GM19452 (cell line): ENCODE results near the gene PACSIN2.

ENCODE experiments used
- ATAC-seq: cut with Tn5 transposase; IDR thresholded peaks from one replicate; pipeline ENCODE4 v1.9.1; 2021; ENCODE audit not compliant: unreplicated experiment

PACSIN2 gene

DNA sequence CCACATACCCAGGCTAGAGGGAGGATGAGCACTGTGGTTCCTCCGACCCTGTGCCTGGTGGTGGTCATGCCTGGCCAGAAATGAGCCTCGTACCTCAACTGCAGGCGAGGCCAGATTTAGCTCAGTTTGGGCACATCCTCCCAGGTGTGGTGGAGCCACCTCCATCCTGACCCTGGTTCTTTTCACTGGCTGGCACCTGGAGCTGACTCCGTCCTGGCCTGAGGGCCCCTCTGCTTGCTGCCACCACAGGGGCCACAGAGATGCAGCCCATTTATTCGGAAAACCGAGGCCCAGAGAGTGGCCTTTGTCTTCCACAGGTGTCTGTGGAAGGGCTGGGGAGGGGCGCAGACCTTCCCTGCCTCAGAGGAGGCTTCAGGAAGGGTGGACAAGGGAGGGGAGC is 148.8 kb downstream of the PACSIN2 start:
- no peak for ATAC-seq

DNA sequence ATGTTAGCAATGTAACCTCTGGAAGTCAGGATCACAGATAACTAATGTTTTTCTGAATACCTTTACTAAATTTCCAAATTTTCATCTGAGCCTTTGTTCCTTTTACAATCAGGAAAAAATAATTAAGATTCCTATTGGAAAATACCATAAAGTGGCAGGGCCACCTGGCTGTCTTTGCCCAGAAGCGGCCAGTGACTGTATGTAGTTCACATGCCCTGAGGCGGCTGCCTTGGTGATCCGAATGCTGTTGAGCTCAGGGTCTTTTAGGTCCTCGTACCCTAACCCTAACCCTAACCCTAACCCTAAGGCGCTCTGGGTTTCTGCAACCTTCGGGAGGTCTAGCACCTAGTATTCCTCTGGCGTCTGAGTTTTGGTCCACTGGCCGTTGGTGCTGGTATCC is 149.4 kb downstream of the PACSIN2 start:
- ATAC-seq: no peak

DNA sequence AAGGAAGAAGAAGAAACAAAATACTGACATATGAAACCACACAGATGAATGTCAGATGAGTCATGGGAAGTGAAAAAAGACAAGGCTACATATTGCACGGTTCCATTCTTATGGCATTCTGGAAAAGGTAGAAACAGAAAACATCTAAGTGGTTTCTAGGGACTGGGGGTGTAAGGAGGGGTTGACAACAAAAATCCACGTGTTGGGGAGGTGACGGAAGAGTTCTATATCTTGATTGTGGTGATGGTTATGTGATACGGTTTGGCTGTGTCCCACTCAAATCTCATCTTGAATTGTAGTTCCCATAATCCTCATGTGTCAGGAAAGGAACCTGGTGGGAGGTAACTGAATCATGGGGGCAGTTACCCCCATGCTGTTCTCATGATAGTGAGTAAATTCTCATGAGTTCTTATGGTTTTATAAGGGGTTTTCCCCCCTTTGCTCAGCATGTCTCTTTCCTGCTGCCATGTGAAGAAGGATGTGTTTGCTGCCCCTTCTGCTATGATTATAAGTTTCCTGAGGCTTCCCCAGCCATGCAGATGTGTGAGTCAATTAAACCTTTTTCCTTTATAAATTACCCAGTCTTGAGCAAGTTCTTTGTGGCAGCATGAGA is 151.5 kb downstream of the PACSIN2 start:
- no peak for ATAC-seq

DNA sequence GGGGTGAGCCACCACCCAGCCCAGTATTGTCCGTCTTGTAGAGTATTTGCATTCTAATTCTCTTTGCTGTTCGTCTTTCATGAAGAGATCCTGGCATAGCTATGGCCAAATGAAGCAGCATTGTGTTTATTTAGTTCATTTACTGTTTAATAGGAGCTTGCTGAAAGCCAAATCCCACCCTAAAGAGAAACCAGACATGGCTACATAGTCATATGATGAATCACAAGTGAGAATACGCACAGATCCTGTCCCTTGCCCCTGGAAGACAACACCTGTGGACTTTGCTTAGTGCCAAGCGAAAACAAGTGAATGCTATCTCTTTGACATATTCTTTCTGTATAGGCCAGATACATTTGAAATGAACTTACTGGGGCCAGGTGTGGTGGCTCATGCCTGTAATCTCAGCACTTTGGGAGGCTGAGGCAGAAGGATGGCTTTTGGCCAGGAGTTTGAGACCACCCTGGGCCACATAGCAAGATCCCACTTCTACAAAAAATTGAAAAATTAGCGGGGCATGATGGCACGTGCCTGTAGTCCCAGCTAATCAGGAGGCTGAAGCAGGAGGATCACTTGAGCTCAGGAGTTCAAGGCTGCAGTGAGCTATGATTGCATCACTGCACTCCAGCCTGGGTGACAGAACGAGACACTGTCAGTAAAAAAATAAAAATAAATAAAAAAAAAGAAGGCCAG is 152.8 kb downstream of the PACSIN2 start:
- ATAC-seq: no peak

DNA sequence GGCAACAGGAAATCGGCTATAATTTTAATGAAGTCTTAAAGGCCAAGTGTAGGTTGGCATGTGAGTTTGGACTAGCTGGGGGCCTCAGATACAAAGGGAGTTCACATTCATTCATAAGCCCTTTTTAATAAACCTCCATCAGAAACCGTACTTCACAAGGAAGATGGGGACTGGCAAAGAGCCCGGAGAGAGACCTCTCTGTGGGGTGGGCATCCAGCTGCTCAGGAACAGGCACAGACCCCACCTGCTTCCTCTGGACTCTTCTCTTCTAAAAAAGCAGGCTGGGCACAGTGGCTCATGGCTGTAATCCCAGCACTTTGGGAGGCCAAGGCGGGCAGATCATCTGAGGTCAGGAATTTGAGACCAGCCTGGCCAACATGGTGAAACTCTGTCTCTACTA is 154.0 kb downstream of the PACSIN2 start:
- ATAC-seq: no peak

DNA sequence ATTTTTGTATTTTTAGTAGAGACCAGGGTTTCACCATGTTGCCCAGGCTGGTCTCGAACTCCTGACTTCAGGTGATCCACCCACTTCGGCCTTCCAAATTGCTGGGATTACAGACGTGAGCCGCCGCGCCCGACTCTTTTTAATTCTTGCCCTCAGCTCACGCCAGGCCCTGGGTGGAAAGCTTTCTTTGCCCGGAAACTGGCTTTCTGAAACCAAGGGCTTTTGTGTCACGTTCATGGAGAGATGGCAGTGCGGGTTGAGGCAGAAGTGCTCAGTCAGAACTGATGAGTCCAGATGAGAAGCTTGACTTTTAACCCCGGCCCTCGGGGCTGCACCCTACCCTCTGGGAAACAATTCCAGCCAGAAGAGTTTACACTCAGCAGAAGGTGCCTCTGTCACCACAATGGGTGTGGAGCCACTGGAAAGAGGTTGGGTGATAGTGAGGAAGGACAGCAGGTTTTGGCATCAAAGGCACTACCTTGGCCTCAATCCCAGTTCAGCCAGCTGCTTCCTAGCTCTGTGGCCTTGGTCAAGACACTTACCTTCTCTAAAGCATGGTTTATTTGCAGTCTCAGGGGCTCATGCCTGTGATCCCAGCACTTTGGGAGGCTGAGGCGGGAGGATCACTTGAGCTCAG is 157.0 kb downstream of the PACSIN2 start:
- ATAC-seq: no peak

DNA sequence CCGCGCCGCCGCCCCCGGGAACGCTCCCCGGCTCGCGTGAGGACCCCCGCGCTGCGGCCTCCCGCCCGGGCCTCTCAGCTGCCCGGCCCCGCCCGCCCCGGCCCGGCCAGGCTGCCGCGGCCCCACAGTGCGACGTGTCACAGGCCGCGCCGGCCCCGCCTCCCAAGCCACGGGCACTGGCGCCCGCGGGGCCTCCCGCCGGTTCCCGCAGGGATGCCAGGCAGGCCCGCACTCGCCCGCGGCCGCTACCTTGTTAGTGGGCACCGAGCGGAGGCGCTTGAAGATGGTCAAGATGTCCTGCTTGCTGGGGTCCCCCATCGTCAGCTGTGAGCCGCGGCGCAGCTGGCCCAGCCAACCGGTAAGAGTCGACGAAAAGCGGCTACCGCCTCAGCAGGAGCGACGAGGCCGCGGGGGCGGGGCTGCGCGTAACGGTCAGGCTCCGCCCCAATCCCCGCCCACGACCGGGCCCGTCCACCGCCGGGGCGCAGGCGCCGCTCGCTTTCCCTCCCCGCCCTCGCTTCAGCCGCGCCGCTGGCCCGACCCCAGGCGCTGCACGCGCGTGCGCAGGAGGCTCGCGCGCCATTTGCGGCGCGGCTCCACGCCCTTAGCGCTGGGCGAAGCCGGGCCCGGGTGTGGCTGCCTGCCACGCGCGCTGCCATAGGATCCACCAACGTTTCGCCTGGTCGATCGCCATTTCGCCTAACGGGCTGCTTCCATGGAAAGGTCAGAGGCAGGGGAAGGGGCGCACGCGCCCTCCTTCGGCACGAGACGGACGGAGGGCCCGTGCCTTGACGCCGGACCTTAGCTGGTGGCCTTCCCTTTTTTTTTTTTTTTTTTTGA is 157.9 kb downstream of the PACSIN2 start, which contains the start of gene ARFGAP3:
TSS of gene ARFGAP3 (minus strand) at position 409 of the 840 bp plus-strand sequence. CDS start at position 318, 91 bp downstream.
- ATAC-seq: peak; percentile 81

DNA sequence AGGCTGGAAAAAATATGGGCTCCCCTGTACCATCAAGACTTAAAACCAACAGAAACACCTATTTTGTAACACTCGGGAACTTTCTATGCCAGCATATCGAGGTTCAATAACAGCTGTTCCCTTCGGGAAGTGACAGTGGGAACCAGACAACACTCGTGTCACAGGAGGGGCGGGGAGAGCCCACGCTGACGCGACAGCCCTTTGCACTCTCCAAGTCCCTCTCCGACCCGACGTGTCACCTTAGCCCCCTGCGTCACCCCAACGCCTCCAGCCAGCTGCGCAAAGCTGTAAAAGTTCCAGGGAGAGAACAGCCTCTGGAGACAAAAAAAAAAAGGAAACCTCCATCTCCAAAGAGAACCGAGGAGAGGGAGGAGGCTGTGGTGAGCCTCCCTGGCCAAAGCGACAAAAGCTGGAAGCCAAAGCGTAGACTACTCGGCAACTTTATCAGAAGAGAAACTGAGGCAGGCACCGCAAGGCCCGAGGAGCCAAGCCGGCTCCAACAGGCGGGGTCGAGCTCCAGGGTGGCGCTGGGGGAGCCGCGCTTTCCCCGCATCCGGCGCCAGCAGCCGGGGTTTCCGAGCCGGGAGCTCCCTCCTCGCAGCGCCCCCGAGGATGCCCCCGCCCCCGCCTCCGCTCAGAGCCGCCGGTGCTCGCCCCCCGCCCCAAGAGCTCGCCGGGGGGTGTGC is 158.6 kb downstream of the PACSIN2 start:
- ATAC-seq: peak; percentile 18

DNA sequence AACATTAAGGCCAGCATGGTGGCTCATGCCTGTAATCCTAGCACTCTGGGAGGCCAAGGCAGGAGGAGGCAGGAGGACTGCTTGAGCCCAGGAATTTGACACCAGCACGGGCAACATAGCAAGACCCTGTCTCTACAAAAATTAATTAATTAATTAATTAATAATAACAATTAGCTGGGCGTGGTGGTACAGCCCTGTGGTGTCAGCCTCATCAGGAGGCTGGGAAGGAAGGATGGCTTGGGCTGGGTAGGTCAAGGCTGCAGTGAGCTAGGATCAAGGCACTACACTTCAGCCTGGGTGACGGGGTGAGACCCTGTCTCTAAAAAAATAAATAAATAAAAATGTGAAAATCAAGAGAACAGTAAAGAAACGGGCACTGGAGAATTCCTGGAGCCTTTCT is 159.2 kb downstream of the PACSIN2 start:
- no peak for ATAC-seq

DNA sequence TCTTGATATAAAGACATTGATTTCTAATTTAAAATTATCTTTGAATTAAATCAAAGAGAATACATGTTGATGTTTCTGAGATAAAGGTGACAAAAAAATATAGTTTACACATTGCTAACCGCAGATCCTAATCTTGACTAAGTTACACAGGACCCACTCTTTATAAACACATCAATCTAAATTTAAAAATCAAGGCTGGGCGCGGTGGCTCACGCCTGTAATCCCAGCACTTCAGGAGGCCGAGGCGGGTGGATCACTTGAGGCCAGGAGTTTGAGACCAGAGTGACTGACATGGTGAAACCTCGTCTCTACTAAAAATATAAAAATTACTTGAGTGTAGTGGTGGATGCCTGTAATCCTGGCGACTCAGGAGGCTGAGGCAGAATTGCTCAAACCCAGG is 159.7 kb downstream of the PACSIN2 start:
- ATAC-seq: no peak

DNA sequence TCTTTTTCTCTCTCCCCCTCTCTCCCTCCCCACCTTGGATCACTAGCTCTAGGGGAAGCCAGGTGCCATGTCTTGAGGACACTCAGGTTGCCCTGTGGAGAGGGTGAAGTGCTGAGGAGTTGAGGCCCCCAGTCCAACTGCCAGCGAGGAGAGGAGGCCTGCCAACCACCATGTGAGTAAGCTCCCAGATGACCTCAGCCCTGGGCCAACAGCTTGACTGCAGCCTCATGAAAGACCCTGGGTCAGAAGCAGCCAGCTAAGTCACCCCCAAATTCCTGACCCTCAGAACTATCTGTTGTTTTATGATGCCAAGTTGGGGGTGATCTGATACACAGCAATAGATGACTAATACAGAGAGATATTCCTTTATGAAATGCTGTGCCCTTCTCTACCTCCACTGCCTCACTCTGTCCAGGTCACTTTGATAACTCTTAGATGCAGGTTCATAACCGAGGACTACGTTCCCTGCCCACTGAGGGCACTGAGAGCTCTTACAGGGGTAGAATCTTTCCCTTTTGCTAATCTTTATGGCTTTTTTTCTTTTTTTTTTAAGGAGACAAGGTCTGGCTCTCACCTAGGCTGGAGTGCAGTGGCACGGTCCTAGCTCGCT is 165.9 kb downstream of the PACSIN2 start:
- ATAC-seq: no peak

DNA sequence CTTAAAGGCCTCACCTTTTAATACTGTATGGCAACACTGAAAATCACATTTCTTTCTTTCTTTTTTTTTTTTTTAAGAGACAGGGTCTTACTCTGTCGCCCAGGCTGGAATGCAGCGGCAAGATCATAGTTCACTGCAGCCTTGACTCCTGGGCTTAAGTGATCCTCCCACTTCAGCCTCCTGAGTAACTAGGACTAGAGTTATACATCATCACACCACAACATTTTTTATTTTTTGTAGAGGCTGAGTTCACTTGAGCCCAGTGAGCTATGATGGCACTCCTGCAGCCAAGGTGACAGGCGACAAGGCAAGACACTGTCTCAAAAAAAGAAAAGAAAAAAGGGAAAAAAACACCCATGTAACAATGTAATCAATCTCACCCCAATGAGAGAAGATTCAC is 167.8 kb downstream of the PACSIN2 start:
- ATAC-seq: no peak

DNA sequence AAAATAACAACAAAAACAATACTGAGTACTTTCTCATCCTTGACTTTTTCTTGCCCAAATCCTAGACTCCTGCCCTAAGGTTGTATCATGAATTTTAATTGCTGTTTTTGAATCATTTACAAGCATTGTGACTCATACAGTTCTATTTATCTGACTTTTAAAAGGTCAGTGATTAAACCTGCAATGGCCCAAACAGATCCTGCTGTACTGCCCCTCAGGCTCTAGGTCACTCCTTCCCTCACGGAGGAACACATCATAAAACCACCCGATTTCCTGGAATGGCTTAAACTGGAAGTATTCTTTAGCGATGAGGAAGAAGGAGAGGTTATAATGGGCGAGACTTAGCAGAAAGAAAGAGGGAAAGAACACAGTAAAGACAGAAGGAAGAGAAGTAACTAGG is 170.2 kb downstream of the PACSIN2 start:
- no peak for ATAC-seq

DNA sequence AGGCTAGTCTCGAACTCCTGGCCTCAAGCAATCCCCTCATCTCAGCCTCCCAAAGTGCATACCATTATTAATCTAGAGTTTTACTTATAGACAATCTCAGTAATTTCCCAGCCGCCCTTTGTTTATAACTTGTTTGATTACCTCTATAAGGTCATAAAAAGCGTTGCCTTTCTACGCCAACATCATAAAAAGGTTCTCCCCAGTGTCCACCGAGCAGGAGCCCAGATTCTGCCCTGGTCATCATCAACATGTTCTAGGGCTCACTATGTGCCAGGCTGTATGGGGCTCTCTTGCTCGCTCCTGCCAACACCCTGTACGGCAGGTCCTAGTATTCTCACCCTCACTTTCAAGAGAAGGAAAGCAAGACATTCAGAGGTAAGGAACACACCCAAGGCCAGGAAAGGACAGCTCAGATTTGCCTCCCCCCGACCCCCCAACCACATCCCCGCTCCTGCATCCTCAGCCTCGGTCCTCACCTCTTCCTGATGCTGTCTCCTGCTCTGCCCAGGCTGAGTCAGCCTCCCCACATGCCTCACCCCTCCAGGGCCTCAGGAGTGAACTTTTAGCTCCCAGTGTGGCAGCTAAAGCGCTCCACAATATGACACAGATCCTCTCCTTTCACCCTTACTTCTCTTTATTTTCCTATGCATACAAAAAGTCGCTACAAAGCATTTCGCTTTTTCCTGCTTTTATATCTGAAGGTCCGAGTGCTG is 172.1 kb downstream of the PACSIN2 start:
- no peak for ATAC-seq

DNA sequence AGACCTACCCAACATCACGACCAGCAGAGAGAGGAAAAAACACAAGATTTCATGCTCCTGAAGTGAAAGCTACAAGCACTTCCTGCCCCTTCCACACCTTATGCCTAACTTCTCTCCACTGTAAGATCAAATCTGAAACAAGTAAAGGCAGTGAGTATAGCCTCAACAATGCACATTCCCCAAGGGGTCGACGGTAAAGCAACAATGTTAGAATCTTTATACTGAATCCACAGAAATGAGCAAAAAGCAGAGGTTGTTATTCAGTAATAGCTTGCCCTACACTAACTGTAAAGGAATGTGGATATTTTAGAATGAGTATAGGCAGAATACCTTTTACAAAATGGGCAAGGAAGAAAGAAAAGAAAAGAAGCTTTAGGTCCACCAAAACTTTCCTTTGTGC is 173.5 kb downstream of the PACSIN2 start:
- ATAC-seq: no peak

DNA sequence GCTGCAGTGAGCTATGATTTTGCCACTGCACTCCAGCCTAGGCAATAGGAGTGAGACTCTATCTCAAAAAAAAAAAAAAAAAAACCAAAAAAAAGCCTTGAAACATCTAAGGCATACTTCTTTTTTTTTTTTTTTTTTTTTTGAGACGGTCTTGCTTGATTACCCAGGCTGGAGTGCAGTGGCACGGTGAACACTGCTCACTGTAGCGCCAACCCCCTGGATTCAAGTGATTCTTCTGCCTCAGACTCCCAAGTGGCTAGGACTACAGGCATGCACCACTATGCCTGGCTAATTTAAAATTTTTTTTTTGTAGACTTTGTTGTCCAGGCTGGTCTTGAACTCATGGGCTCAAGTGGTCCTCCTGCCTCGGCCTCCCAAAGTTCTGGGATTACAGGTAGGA is 177.4 kb downstream of the PACSIN2 start:
- ATAC-seq: no peak

DNA sequence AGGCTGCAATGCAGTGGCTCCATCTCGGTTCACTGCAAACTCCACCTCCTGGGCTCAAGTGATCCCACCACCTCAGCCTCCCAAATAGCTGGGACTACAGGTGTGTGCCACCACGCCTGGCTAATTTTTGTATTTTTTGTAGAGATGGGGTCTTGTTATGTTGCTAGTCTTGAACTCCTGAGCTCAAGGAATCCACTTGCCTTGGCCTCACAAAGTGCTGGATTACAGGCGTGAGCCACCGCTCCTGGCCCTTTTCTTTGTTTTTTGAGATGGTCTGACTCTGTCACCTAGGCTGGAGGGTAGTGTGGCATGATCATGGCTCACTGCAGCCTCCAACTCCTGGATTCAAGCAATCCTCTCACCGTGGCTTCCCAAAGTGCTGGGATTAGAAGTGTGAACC is 178.9 kb downstream of the PACSIN2 start:
- no peak for ATAC-seq

DNA sequence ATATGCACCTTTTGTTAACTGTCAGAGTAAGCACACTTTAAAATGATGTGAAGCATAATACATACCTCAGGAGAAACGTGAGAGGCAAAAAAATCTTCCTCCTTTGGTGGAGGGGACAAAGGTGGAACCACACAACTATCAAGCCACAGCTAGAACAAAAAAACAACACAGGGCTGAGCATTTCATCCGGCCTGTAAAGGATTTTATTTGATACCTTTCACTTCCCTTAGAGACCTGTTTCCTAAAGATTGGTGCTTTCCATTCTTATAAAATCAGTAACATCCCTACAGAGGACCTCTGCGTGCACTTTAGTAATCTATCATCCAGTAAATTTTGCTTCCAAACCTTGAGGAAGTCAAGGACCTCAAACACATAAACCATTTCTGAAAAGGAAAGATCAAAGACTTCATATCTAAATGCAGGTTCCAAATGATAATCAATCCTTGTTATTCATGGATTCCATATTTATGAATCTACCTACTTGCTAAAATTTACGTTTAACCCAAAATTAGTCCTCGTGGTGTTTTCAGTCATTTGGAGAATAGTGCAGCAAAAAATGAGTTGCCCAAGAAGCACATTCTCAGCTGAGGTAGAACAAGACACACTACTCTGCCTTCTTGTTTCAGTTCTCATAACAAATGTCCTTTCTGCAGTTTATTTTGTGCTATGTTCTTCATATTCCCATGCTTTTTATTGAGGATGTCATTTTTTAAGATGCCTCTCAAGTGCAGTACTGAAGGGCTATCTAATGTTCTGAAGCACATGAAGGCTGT is 180.6 kb downstream of the PACSIN2 start:
- ATAC-seq: no peak

DNA sequence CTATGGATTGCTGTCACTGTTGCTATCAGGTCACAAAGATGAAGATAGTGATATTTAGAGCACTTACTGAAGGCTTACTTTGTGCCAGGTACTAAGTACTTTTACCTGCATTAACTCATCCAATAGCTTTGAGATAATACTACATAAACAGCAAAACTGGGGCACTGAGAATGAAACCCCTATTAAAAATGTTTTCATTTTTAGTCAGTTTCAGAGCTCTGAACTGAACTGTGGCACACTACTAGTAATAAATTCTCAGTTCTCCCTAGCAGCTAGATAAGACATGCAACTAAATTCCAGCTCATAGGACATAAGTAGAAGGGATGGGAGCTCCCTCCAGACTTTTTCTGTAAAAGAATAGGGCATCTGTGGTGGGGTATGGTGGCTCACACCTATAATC is 181.8 kb downstream of the PACSIN2 start:
- no peak for ATAC-seq
